HG03521 (cell line): ENCODE data around the gene VCAM1.
"Not testable (repeated sequence)": the region's sequence is repeated elsewhere in the genome, so short reads cannot be mapped to it uniquely, and the experiment has no call there.

Source experiments
- ATAC-seq: cut with Tn5 transposase; IDR thresholded peaks from one replicate; pipeline ENCODE4 v1.9.1; 2021; ENCODE audit warnings: mild to moderate bottlenecking, moderate library complexity; ENCODE audit not compliant: unreplicated experiment

The VCAM1 gene

GRCh38 chr1:100775483-100775882, 55.9 kb downstream of the VCAM1 start:
- no peak for ATAC-seq

DNA sequence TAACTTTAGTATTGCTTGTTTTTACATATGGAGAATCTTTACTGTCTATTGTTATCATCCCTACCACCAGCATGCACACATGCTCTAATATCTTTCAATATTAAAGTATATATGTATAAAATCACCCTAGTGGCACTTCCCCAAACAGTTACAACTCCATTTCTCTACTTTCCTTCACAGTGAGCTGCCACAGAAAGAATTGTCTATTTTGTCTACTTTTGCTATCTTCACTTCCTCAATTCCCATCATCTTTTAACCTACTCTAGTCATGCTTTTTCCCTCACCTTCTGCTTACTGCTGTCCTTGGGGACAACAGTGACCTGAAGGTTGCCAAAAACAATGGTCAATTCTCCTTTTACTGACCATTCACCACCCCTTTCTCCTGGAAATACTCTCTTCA, 59.2 kb downstream of the VCAM1 start:
- ATAC-seq: no peak

DNA sequence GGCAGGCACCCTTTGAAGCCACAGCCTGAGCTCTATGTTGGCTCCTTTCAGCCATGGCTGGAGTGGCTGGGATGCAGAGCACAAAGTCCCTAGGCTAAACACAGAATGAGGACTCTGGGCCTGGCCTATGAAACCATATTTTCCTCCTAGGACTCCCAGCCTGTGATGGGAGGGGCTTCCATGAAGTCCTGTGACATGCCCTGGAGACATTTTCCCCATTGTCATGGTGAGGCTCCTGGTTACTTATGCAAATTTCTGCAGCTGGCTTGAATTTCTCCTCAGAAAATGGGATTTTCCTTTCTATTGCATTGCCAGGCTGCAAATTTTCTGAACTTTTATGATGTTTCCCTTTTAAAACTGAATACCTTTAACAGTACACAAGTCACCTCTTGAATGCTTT, 61.3 kb downstream of the VCAM1 start:
- no peak for ATAC-seq

DNA sequence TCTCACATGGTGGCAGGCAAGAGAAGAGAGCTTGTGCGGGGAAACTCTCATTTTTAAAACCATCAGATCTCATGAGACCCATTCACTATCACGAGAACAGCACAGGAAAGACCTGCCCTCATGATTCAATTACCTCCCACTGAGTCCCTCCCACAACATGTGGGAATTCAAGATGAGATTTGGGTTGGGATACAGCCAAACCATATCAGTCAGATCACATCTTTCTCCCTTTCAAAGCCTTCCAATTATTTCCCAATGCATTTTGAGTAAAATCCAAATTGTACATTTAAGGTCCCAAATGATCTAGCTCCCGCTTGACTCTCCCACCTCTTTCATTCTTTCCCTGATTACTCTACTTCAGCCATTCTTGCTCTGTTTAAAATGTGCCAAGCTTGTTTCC, 62.2 kb downstream of the VCAM1 start:
- not testable (repeated sequence) for ATAC-seq

DNA sequence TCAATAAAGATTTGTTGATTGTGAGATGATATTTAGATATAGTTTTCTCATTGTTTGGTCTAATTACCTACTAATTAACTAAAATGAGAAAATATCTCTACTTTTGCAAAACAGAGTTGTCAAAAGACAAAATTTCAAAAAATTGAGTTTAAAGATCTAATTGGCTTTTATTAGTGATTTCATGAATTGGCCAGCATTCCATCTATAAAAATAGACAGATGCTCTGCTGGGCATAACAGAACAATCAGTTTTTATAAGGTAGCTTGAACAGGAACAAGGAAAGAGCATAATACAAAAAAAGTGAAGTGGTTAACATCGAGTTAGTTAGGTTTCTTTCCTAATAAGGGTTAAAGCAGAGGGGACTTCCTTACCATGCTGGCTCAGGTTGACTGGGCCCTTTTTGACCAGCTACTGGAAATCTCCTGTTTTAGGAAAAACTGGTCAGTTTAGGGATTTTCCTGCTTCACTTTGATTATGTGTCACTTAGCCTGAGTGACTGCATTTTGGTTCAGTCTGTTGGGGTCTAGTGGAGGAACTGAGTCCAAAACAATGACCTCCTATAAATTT, 63.0 kb downstream of the VCAM1 start:
- no peak for ATAC-seq

DNA sequence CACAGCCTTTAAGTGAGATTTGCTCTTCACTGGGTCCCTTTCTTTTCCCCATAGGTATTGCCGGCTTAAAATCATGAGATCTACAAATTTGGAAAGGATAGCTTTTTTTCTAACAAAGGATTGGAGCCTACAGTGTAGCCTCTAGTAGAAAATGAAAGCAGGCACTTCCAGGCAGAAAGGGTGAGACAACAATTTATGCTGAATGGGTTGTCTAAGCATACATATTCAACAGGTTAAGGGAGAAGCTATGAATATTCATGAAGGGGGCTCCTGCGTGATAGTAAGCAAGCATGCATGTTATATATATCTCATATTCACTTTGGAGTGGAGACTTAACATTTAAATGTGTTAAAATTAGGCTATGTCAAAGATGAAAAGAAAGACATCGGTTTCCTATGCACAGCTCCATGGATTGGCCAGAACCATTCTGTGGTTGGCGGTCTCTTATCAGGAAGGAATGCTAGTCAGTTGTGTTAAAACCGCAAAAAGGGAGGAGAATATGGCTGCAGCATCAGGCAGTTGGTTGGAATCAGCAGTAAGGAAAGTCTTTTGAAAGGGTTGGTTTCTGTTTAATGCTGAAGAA, 66.0 kb downstream of the VCAM1 start:
- no peak for ATAC-seq

GRCh38 chr1:100786870-100787269, 67.3 kb downstream of the VCAM1 start:
- ATAC-seq: no peak
